IPS-18c (cell line): Measurements from ENCODE around the gene DENND1A.
"Not testable (repeated sequence)": the region's sequence is repeated elsewhere in the genome, so short reads cannot be mapped to it uniquely, and the experiment has no call there.

ENCODE experiments used
- H3K4me3 ChIP-seq: 2 replicates; pipeline ENCODE4 v1.7.0; 2013; ENCODE audit warnings: low read depth, mild to moderate bottlenecking, low read length, moderate library complexity; ENCODE audit not compliant: insufficient read depth
- H3K9me3 ChIP-seq: one replicate; pipeline ENCODE4 v1.6.1; 2013; ENCODE audit warnings: mild to moderate bottlenecking, low read length, moderate library complexity; ENCODE audit not compliant: control insufficient read depth, insufficient read depth

Gene DENND1A

GRCh38 chr9:123893115-123893514 is 36.8 kb downstream of the DENND1A start:
- Histone ChIP-seq H3K4me3 (no peak overlapping the region; the same call in 1 of the 2 replicates), H3K9me3 (no peaks in the 10 kb centered on the region)

- Histone ChIP-seq H3K4me3 (no peak overlapping the region), H3K9me3 (no peaks in the 10 kb centered on the region)
Measured at GRCh38 chr9:123887837-123888236, 42.1 kb downstream of the DENND1A start.

- not testable (repeated sequence) for H3K4me3 ChIP-seq, H3K9me3 ChIP-seq
Measured at GRCh38 chr9:123885834-123886233, 44.1 kb downstream of the DENND1A start.

- Histone ChIP-seq H3K4me3 (no peak overlapping the region), H3K9me3 (no peaks in the 10 kb centered on the region)
Measured at GRCh38 chr9:123883634-123884033, 46.3 kb downstream of the DENND1A start.

GRCh38 chr9:123881604-123882003 is 48.3 kb downstream of the DENND1A start:
- no peak overlapping the region for H3K4me3 ChIP-seq
- no peaks in the 10 kb centered on the region for H3K9me3 ChIP-seq

GRCh38 chr9:123880420-123880819 is 49.5 kb downstream of the DENND1A start:
- Histone ChIP-seq H3K4me3 (no peak overlapping the region), H3K9me3 (no peaks in the 10 kb centered on the region)

GRCh38 chr9:123876750-123877149 is 53.2 kb downstream of the DENND1A start:
- no peak overlapping the region for H3K4me3 ChIP-seq
- H3K9me3 ChIP-seq = no peaks in the 10 kb centered on the region

- no peak overlapping the region for H3K4me3 ChIP-seq
- no peaks in the 10 kb centered on the region for H3K9me3 ChIP-seq
Measured at GRCh38 chr9:123872710-123873109, 57.2 kb downstream of the DENND1A start.

- no peaks in the 10 kb centered on the region for H3K9me3 ChIP-seq
- no peak overlapping the region for H3K4me3 ChIP-seq
Measured at GRCh38 chr9:123871781-123872180, 58.1 kb downstream of the DENND1A start.

GRCh38 chr9:123868002-123868401 is 61.9 kb downstream of the DENND1A start:
- Histone ChIP-seq H3K9me3 (no peaks in the 10 kb centered on the region), H3K4me3 (no peak overlapping the region)

- H3K9me3 ChIP-seq = no peaks in the 10 kb centered on the region
- H3K4me3 ChIP-seq = no peak overlapping the region
Measured at GRCh38 chr9:123867034-123867433, 62.9 kb downstream of the DENND1A start.

- H3K9me3 ChIP-seq = no peaks in the 10 kb centered on the region
- no peak overlapping the region for H3K4me3 ChIP-seq
Measured at GRCh38 chr9:123866497-123866896, 63.4 kb downstream of the DENND1A start.

GRCh38 chr9:123865226-123866000 is 64.5 kb downstream of the DENND1A start:
- Histone ChIP-seq H3K4me3 (no peak overlapping the region), H3K9me3 (no peaks in the 10 kb centered on the region)

- no peaks in the 10 kb centered on the region for H3K9me3 ChIP-seq
- no peak overlapping the region for H3K4me3 ChIP-seq
Measured at GRCh38 chr9:123864251-123864650, 65.7 kb downstream of the DENND1A start.

- H3K4me3 ChIP-seq = no peak overlapping the region
Measured at GRCh38 chr9:123863164-123863855, 66.6 kb downstream of the DENND1A start.

GRCh38 chr9:123861756-123862120 is 68.2 kb downstream of the DENND1A start:
- no peaks in the 10 kb centered on the region for H3K9me3 ChIP-seq
- H3K4me3 ChIP-seq = no peak overlapping the region

More at GRCh38 chr9:123863164-123863855, 66.6 kb downstream of the DENND1A start:
- H3K9me3 ChIP-seq = no peaks in the 10 kb centered on the region

GRCh38 chr9:123861086-123861755 is 68.7 kb downstream of the DENND1A start:
- Histone ChIP-seq H3K9me3 (no peaks in the 10 kb centered on the region), H3K4me3 (no peak overlapping the region)

- Histone ChIP-seq H3K9me3 (no peaks in the 10 kb centered on the region), H3K4me3 (no peak overlapping the region)
Measured at GRCh38 chr9:123860603-123861002, 69.3 kb downstream of the DENND1A start.
